ENCODE data around the gene MSANTD7. TPM values are rescaled to one million over a fixed set of nuclear protein-coding genes. Genes with fewer than 3 reads are reported as not detected.
A peak's percentile ranks its signal among the peaks of the same experiment; 100 is the strongest.

The MSANTD7 gene
- total RNA-seq, 1 donor from 2014 or later = 11.8 TPM

- TF ChIP-seq CTCF (IDR thresholded peaks at IDR 0.05) = no peak
- TF ChIP-seq POLR2A (IDR thresholded peaks at IDR 0.05) = no peak
- TF ChIP-seq POLR2AphosphoS5 (IDR thresholded peaks at IDR 0.05; ENCODE audit: insufficient read depth in 1 of 2, low read depth in 1 of 2) = no peak
- intact Hi-C loops (cut with DNase I) = no loop called here
- no peak for DNase-seq (ENCODE audit: extremely low spot score in 2 of 2)
- Histone ChIP-seq H3K4me1 (peaks cover 26% of the 10 kb centered on the region), H3K36me3 (no peaks in the 10 kb centered on the region), H3K27ac (no peak overlapping the region), H3K27me3 (no peaks in the 10 kb centered on the region), H3K4me3 (no peak overlapping the region), H3K9me3 (no peaks in the 10 kb centered on the region)
These were observed 38.7 kb downstream of the MSANTD7 start for GRCh38 chr10:14876764-14877163.

- H3K36me3 ChIP-seq = no peaks in the 10 kb centered on the region
- peak in 1 of 2 donors; percentile 52 for TF ChIP-seq POLR2A (IDR thresholded peaks at IDR 0.05)
- TF ChIP-seq POLR2AphosphoS5 (IDR thresholded peaks at IDR 0.05; ENCODE audit: insufficient read depth in 1 of 2, low read depth in 1 of 2) = peak; percentile 13 to 91
- TF ChIP-seq CTCF (IDR thresholded peaks at IDR 0.05) = peak in 1 of 3 experiments; percentile 27
- H3K9me3 ChIP-seq = no peaks in the 10 kb centered on the region
- H3K4me1 ChIP-seq = peaks cover 26% of the 10 kb centered on the region
- H3K27me3 ChIP-seq = no peaks in the 10 kb centered on the region
- peak within 1 kb of the TSS; percentile 88 for H3K27ac ChIP-seq
- H3K4me3 ChIP-seq = peak within 1 kb of the TSS; percentile 81 to 97
- intact Hi-C loops (cut with DNase I) = no loop called here
- DNase-seq (ENCODE audit: extremely low spot score in 2 of 2) = peak in 1 of 2 donors; percentile 93
These were observed 40.4 kb downstream of the MSANTD7 start, which contains the start of gene SUV39H2 for GRCh38 chr10:14878266-14879123. TSS of gene SUV39H2 (plus strand) at chr10:14878866. CDS start at chr10:14878889, 23 bp downstream.

GRCh38 chr10:14879124-14879927, 41.2 kb downstream of the MSANTD7 start:
- H3K9me3 ChIP-seq = no peaks in the 10 kb centered on the region
- H3K36me3 ChIP-seq = no peaks in the 10 kb centered on the region
- DNase-seq (ENCODE audit: extremely low spot score in 2 of 2) = no peak
- peak overlapping the region; percentile 81 to 97 for H3K4me3 ChIP-seq
- H3K27me3 ChIP-seq = no peaks in the 10 kb centered on the region
- peak overlapping the region; percentile 88 for H3K27ac ChIP-seq
- TF ChIP-seq POLR2AphosphoS5 (IDR thresholded peaks at IDR 0.05; ENCODE audit: insufficient read depth in 1 of 2, low read depth in 1 of 2) (no peak), POLR2A (IDR thresholded peaks at IDR 0.05) (no peak), CTCF (IDR thresholded peaks at IDR 0.05) (no peak)
- intact Hi-C loops (cut with DNase I) = no loop called here
- H3K4me1 ChIP-seq = peaks cover 26% of the 10 kb centered on the region

GRCh38 chr10:14879928-14880193, 41.8 kb downstream of the MSANTD7 start:
- Histone ChIP-seq H3K27ac (no peak overlapping the region), H3K4me1 (peaks cover 26% of the 10 kb centered on the region), H3K9me3 (no peaks in the 10 kb centered on the region), H3K4me3 (peak overlapping the region; percentile 81 to 97), H3K27me3 (no peaks in the 10 kb centered on the region), H3K36me3 (no peaks in the 10 kb centered on the region)
- no peak for DNase-seq (ENCODE audit: extremely low spot score in 2 of 2)
- TF ChIP-seq POLR2A (IDR thresholded peaks at IDR 0.05) = no peak
- no peak for TF ChIP-seq POLR2AphosphoS5 (IDR thresholded peaks at IDR 0.05; ENCODE audit: insufficient read depth in 1 of 2, low read depth in 1 of 2)
- TF ChIP-seq CTCF (IDR thresholded peaks at IDR 0.05) = no peak
- intact Hi-C loops (cut with DNase I) = no loop called here
